ENCODE measurements around the gene ACER3.
"Not testable (repeated sequence)": the region's sequence is repeated elsewhere in the genome, so short reads cannot be mapped to it uniquely, and the experiment has no call there.

ACER3 gene

DNA sequence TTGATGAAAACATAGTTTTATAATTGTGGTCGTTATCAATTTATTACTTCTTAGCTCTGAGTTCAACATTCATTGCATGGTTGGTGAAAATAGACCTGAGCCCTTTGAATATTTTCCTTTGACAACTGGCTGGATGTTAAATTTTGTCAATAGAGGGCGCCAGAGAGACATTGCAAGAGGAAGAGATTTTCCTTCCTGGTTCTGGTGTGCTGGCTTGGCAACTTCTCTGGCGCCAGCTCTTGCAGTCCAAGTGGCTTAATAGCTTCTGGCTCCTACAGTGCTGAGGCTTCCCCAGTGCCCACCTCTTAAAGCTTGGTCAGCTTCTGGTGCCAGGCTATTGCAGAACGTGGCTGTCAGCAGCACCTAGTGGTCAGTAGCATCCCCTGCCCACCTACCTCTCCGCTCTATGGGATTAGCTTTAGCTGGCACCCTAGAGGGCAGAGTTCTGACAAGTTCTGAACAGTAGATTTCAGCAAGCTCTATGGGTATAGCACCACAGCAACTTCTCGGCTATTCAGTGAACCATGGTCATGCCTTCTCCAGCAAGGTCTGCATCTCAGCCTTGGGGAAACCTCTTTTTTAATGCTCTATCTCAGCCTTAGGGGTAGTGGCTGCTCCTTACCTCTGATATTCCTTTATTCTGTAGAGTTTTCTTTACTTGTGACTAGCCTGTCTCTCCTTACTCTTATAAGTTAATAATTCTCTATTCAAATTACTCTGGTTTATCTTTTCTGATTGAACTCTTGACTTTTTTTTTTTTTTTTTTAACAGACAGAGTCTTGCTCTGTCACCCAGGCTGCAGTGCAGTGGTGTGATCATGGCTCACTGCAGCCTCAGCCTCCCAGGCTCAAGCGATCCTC is 59.4 kb downstream of the ACER3 start:
- DNase-seq (ENCODE audit: low spot score) = peak; percentile 92

DNA sequence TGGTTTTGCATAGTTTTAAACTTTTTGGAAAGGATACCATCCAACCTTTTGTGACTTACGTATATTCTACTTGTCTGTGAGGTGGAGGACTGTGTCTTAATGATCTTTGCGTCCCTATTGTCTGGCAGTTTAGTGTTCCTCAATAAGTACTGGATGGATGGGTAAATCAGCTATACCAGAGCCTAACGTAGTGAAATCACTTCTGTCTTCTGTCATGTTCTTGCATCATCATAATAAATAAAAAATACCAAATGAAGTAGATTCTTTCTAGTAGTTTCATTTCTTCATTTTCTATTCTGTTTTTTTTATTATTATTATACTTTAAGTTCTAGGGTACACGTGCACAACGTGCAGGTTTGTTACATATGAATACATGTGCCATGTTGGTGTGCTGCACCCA is 66.4 kb downstream of the ACER3 start:
- no peak for DNase-seq (ENCODE audit: low spot score)

DNA sequence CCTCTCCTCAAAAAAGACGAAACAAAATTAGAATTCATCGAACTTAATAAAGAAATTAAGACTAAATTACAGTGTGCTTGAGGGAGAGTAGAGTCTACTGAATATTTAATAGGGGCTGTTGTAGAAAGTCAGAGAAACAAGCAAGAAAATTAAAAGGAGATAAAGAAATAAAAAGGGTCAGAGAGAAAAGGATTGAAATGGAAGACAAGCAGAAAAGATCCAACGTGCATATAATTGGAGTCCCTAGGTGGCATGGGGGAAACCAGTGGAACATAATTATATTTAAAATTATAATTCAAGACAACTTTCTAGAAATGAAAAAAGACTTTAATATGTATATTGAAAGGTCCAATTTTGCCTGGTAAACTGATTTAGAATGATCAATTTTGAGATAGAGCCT is 74.3 kb downstream of the ACER3 start:
- DNase-seq (ENCODE audit: low spot score) = no peak

DNA sequence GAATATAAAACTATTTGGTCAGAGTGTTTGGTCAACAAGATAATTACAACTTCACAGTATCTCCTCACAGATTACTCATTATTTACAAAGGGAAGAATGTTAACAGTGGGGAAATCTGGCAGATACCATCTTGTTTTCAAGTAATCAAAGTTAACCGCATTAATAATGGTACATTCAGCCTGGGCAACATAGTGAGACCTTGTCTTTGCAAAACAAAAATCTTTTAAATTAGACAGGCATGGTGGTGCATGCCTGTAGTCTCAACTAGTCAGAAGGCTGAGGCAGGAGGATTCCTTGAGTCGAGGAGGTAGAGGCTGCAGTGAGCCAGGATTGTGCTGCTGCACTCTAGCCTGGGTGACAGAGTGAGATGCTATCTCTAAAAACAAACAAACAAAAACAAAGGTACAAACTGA is 78.5 kb downstream of the ACER3 start:
- no peak for DNase-seq (ENCODE audit: low spot score)

DNA sequence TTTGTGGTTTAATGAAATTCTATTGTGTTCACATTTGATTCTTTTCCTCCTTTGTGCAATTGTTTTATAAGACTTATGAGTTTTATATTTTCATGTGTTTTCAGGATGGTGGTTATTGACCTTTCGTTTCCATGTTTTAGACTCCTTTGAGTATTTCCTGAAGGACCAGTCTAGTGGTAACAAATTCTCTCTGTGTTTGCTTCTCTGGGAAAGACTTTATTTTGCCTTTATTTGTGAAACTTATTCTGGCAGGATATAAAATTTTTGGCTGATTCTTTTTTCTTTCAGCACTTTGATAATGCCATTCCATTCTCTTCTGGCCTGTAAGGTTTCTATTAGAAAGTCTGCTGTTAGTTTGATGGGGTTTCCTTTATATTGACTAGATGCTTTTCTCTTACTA is 83.5 kb downstream of the ACER3 start:
- no peak for DNase-seq (ENCODE audit: low spot score)

DNA sequence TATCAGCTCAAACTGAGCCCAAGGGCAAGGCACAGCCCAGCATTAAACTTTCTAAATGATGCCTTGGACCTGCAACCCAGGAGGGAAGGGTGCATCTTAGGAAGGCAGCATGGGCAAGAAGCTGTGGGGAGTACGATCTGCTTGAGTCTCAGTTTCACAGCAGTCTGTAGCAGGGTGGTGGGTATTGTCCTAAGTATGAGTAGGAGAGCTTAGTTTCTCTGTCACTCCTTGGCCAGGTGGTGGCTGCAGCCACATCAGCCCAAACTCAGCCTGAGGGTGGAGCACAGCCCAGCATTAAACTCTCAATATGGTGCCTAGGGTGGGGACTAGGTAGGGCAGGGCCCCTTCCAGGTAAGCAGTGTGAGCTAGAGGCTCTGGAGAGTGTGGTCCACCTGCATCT is 85.5 kb downstream of the ACER3 start:
- no peak for DNase-seq (ENCODE audit: low spot score)

DNA sequence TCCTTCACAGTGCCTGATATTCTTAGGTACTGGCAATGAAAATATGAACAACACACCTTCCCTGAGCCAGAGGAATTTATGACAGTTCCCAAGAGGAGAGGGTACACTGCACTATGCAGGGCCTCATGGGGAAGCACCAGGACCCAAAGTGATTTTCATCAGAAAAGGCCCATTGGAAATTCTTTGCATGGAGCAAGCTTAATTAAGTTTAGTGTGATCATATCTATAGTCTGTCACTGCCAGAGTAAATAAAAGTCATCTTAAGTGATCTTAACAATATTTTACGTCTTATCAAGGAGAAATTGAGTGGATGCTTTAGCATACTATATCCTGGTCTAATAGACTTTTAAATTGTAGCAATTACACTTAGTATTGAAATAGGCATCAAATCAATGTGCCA is 86.5 kb downstream of the ACER3 start:
- DNase-seq (ENCODE audit: low spot score) = no peak

DNA sequence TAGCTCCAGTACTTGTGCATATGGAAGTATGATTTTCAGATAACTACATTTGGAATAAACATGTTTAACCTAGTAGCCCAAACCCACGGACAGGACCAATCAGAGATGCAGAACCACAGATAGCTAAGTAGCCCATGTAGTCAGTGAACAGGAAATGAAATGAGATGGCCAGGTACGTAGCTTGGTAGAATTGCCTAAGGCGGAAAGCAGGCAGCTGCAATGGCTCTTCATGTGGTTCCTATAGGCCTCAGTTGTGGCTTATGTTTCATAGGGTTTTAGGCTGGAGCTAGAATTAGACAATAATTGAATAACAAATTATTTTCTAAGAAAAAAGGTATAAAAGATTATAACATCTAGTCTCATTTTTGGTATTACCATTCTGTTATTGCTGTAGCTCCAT is 87.1 kb downstream of the ACER3 start:
- no peak for DNase-seq (ENCODE audit: low spot score)

DNA sequence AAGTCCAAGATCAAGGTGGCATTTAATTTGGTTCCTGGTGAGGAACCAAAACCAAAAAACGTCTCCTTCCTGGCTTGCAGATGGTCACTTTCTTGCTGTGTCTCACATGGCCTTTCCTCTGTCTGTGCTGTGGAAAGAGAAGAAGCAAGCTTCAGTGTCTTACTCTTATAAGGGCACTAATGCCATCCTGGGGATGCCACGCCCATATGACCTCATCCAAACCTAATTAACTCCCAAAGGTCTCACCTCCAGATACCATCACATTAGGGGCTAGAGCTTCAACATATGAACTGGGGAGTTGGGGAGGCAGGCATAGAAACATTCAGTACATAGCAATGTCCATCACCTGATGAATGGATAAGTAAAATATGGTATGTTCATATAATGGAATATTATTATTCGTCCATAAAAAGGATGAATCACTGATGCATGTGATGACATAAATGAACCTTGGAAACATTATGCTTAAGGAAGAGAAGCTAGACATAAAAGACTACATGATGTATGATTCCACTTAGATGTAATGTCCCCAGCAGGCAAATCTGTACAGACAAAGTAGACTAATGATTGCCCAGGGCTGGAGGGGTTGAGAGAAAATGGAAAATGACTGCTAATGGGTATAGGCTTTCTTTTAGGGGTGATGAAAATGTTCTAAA is 94.9 kb downstream of the ACER3 start:
- DNase-seq (ENCODE audit: low spot score) = no peak

DNA sequence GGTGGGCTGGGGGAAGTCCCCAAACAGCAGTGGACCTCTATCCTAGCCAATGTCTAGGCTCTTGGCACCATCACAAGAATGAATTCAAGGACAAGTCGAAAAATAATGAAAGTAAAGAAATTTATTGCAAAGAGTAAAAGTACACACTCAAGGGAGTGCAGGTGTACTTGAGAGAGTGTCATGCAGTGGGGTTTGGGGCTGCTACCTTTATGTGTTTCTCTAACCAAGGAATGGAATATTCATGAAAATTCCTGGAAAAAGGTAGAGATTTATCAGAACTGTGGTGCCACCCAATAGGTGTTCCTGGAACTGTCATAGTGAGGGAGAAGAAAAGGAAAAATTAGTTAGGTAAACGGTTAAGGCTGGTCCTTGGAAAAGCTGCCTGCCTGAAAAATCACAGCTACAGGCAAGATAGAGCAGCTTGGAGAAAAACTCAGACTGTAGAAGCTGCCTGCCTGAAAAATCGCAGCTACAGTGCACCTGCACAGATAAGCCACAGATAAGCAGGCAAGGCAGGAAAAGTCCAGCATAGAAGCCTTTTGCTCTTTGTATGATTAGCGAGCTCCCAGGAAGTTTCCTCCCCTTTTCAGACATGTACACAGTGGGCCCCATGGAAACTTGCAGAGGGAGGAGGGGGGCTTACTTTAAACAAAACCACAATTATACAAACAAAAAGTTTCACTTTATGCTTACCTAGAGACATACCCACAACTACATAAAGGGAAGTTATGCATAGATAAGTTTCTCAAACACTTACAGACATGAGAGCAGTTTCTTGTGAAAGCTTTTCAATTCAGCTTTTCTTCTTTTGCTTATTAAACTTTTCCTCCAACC is 102.1 kb downstream of the ACER3 start:
- no peak for DNase-seq (ENCODE audit: low spot score)

DNA sequence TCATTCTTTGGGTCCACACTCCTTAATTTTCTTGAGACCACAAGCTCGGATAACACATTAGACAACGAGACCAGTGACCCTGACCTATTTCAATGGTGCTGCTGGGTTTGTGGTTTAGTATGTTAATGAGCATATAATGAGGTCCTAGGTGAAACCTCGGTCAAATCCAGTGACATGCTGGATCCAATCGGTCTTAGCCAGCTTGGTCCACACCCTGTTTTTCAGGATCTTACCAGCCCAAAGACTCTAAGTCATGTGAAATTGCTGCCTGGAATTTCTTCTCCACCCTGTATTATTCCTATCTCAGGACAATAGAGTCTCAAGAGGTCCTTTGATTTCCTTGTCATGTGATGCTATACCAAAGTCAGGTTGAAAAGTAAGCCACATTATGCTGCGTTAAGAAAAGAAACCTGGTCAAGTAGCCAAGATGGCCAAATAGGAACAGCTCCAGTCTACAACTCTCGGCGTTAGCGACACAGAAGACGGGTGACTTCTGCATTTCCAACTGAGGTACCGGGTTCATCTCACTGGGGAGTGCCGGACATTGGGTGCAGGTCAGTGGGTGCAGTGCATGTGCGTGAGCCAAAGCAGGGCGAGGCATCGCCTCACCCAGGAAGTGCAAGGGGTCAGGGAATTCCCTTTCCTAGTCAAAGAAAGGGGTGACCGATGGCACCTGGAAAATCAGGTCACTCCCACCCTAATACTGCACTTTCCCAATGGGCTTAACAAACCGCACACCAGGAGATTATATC is 102.9 kb downstream of the ACER3 start:
- DNase-seq (ENCODE audit: low spot score) = not testable (repeated sequence)

DNA sequence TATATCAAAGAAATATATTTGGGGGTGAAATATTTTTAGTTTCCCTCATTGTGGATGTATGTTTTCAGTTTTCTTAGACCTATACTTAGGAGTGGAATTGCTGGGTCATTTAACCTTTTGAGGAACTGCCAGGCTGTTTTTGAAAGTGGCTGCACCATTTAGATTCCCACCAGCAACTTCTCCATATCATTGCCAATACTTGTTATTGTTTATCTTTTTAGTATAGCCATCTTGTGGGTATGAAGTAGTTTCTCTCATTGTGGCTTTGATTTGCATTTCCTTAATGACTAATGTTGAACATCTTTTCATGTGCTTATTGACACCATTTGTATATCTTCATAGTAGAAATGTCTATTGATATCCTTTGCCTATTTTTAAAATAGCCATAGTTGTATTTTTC is 111.3 kb downstream of the ACER3 start:
- no peak for DNase-seq (ENCODE audit: low spot score)

DNA sequence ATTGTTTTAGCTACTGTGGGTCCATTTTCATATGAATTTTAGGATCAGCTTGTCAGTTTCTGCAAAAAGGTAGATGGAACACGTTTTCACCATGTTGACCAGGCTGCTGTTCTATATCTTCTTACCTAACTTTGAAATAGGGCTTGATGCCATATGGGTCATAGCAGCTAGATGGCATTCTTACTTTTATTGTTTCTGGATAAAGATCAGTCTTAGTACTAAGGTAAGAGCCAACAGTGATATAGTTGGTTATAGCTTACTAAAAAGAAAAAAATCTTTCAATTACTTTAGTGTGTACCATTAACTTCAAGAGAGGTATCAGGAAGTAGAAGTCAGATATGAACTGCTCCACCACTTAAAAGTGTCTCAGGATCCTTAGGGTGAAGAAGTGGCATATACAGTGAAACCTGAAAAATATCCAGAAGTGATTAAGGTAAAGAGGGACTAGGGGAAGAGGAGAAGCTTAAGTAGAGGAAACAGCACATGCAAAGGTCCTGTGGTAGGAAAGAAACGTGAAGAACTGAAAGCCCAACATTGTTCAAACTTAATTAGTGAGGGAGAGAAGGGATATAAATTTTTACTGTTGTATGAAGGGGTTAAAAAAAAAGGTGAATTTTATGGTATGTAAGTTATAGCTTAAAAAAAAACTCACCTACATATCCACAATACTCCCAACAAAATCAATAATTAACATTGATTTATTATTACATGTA is 113.6 kb downstream of the ACER3 start:
- no peak for DNase-seq (ENCODE audit: low spot score)

DNA sequence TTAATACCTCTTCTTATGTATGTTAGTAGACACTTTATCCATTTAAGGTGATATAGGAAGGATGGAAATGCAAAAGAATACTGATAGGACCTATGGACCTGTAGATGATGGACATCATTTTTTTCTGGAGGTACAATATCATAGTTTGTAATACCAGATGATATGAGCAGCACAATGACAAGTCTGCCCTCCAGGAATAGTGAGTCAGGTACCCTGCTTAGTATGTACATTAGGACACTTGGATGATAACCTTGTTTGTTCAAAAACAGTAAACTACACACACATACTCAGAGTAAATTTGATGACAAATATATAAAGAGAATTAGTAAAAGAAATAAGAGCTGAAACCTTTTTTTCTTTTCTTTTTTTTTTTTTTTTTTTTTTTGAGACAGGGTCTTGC is 114.8 kb downstream of the ACER3 start:
- no peak for DNase-seq (ENCODE audit: low spot score)

DNA sequence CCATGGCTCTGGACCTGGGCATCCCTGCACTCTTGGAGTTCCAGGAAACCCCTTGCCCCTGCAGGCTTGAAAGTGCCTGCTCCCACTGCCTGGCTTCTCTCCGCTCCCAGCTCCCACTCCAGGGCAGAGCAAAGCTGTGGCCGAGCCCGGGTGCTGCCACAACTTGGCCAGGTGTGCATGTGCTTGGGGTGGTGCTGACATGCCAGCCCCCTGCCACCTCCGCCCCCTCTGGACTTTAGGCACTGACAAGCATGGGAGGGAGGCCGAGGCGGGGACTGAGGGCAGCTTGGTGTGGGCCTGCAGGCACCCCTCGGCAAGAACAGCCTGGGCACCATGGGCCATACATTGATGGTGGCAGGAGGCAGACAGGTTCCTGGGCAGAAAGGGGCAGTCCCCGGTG is 117.1 kb downstream of the ACER3 start:
- DNase-seq (ENCODE audit: low spot score) = no peak

DNA sequence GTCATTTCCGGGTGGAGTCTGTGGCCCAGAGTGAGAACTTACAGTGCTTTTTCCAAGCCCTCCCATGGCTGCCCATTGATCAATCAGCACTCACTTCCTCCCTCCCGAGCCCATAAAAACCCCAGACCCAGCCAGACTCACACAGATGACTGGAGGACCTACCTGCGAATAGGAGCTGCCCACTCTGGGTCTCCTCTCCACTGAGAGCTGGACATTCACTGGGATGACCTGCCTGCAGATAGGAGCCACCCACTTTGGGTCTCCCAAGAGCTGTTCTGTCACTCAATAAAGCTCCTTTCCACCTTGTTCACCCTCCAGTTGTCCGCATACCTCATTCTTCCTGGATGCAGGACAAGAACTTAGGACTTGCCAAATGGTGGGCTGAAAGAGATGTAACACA is 117.5 kb downstream of the ACER3 start:
- DNase-seq (ENCODE audit: low spot score) = no peak

DNA sequence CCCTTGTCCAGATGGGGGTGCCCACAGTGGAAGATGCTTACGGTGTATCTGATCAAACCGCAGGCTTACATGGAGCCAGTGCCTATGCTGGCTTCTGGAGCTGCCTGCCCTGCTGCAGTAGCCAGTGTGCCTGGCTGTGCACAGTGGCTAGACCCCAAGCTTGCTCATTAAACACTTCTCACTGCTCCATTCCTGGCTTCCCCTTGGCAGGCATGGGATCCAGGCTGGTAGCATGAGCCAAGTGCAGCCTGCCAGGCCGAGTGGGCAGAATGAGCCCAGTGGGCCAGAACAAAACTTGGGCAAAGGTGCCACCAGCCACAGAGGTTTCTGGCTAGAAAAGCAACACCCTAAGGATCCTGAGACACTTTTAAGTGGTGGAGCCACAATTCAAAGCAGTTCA is 118.1 kb downstream of the ACER3 start:
- DNase-seq (ENCODE audit: low spot score) = peak; percentile 44

DNA sequence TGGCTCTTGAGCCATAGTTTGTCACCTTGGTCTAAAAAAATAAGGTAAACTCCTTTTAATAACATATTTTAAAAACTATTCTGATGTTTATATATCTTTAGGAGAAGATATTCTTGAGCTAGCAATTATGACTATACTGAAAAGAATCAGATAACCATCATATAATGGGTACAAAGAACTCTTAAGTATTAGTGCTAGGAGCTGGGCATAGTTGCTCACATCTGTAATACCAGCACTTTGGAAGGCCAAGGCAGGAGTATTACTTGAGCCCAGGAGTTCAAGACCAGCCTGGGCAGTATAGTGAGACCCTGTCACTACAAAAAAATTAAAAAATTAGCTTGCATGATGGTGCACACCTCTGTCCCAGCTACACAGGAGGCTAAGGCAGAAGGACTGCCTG is 119.5 kb downstream of the ACER3 start:
- DNase-seq (ENCODE audit: low spot score) = no peak

DNA sequence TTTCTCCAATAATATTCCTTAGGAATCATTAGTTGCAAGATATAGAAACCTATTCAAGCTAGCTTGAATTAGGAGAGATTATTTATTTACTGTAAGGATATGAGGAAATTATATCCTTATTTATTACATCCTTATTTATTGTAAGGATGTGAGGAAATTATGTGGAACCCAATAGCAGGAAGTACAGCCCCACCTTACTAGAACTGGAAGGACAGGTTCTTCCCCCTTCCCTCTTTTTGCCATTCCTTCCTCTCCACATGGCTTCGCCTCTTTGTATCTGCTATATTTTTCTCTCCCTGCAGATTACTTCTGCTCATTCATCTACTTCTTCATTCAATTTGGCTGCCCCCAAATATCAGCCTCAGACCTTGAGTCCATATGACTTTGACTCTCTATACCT is 124.0 kb downstream of the ACER3 start:
- DNase-seq (ENCODE audit: low spot score) = no peak

DNA sequence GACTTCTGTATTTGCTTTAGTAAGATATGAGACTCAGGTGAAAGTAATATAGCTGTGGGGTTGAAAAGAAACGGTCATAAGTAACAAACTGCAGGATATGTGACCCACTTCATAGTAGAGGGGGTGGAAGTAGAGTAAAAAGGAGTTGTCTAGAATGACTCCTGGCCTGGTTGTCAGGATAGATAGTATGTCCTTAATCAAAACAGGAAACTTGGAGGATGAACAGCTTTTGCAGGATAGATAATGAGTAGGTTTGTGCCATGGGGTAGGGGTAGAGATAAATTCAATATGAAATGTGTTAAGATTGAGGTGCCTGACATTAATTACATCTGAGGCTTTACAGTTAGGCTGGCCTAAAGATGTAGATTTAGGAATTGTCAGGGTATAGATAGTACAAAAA is 126.5 kb downstream of the ACER3 start:
- no peak for DNase-seq (ENCODE audit: low spot score)

DNA sequence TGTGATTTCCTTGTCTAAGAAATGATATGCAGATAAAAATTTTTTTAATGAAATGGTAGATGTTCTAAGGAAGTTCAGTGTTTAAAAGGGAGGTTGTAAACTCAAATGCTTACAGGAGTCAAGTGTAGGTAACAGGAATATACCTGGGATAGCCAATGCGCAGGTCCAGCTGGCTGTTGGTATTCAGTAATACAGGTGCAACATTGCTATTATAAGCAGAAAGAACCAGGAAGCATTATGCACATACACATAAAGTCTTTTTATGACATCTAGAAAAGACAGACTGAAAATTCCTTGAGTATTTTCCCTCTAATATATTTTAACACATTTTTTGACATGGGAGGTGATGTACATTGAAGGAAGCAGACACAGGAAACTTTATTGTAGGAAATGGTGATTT is 129.9 kb downstream of the ACER3 start:
- DNase-seq (ENCODE audit: low spot score) = no peak
